Measurements from ENCODE around the gene CPXM2. TPM values are rescaled to one million over a fixed set of nuclear protein-coding genes. Genes with fewer than 3 reads are reported as not detected.

Gene CPXM2
- polyA plus RNA-seq, 3 donors: not detected

GRCh38 chr10:123771877-123772644, 119.5 kb downstream of the CPXM2 start:
- peaks cover 0 to 31% of the 10 kb centered on the region in 2 donors for H3K27me3 ChIP-seq (ENCODE audit: control insufficient read depth in 2 of 2, insufficient read depth in 2 of 2, low read length in 2 of 2)
- no peak for TF ChIP-seq CTCF (IDR thresholded peaks at IDR 0.05)
- Mint-ChIP-seq H3K27ac (no peak overlapping the region), H3K4me3 (peak overlapping the region in 1 of 2 donors; percentile 35), H3K9me3 (peaks cover 1 to 13% (median 10%) of the 10 kb centered on the region in 7 donors), H3K36me3 (no peaks in the 10 kb centered on the region), H3K4me1 (no peaks in the 10 kb centered on the region), H3K27me3 (ENCODE audit: low read depth in 3 of 3) (peaks cover 12 to 43% (median 24%) of the 10 kb centered on the region in 3 donors)
- peaks cover 0 to 5% of the 10 kb centered on the region in 2 donors for H3K9me3 ChIP-seq (replicated peaks in 1 of 2; ENCODE audit: control insufficient read depth in 1 of 2, insufficient read depth in 1 of 2, low read length in 2 of 2)
- H3K36me3 ChIP-seq (replicated peaks in 1 of 2; ENCODE audit: control insufficient read depth in 1 of 2, insufficient read depth in 2 of 2, low read length in 2 of 2): no peaks in the 10 kb centered on the region
- H4K20me1 ChIP-seq (ENCODE audit: insufficient read depth, low read length): no peaks in the 10 kb centered on the region
- H3K9ac ChIP-seq (ENCODE audit: insufficient read depth, low read length, poor library complexity, severe bottlenecking): no peak overlapping the region
- WGBS (ENCODE audit: insufficient coverage): 83% methylated on average over 2 of the region's 4 CpGs
- no peaks in the 10 kb centered on the region for H3K79me2 ChIP-seq (ENCODE audit: insufficient read depth, low read length)
- H3K4me3 ChIP-seq (replicated peaks in 1 of 3; ENCODE audit: low read depth in 2 of 3, low read length in 3 of 3): no peak overlapping the region
- intact Hi-C loops (cut with micrococcal nuclease): no loop called here
- no peak for DNase-seq
- H3K27ac ChIP-seq (ENCODE audit: low read depth in 1 of 2, low read length in 2 of 2): no peak overlapping the region
- no peaks in the 10 kb centered on the region for H3K4me1 ChIP-seq (ENCODE audit: control insufficient read depth in 1 of 2, insufficient read depth in 2 of 2, low read length in 2 of 2)
- H2AFZ ChIP-seq (ENCODE audit: insufficient read depth, low read depth, low read length, poor library complexity, severe bottlenecking): no peak overlapping the region
- no peak overlapping the region for H3K4me2 ChIP-seq (replicated peaks; ENCODE audit: extremely low read depth, low read length, poor library complexity, severe bottlenecking)

- no peak overlapping the region for H3K27ac Mint-ChIP-seq
- no peak overlapping the region for H3K4me3 Mint-ChIP-seq
- H3K4me1 ChIP-seq (ENCODE audit: control insufficient read depth in 1 of 2, insufficient read depth in 2 of 2, low read length in 2 of 2): no peaks in the 10 kb centered on the region
Observed at GRCh38 chr10:123769647-123770046, 122.0 kb downstream of the CPXM2 start.

More at GRCh38 chr10:123769647-123770046, 122.0 kb downstream of the CPXM2 start:
- H3K4me3 ChIP-seq (replicated peaks in 1 of 3; ENCODE audit: low read depth in 2 of 3, low read length in 3 of 3): no peak overlapping the region
- WGBS (ENCODE audit: insufficient coverage): 70% methylated on average over 3 of the region's 4 CpGs
- Mint-ChIP-seq H3K9me3 (peaks cover 1 to 13% (median 10%) of the 10 kb centered on the region in 7 donors), H3K27me3 (ENCODE audit: low read depth in 3 of 3) (peaks cover 10 to 34% (median 32%) of the 10 kb centered on the region in 3 donors), H3K4me1 (no peaks in the 10 kb centered on the region), H3K36me3 (no peaks in the 10 kb centered on the region)
- no peak overlapping the region for H3K27ac ChIP-seq (ENCODE audit: low read depth in 1 of 2, low read length in 2 of 2)
- TF ChIP-seq CTCF (IDR thresholded peaks at IDR 0.05): no peak
- peaks cover 3 to 10% of the 10 kb centered on the region in 2 donors for H3K27me3 ChIP-seq (ENCODE audit: control insufficient read depth in 2 of 2, insufficient read depth in 2 of 2, low read length in 2 of 2)
- no peak overlapping the region for H2AFZ ChIP-seq (ENCODE audit: insufficient read depth, low read depth, low read length, poor library complexity, severe bottlenecking)
- H3K4me2 ChIP-seq (replicated peaks; ENCODE audit: extremely low read depth, low read length, poor library complexity, severe bottlenecking): no peak overlapping the region
- no peak for DNase-seq
- no peaks in the 10 kb centered on the region for H3K79me2 ChIP-seq (ENCODE audit: insufficient read depth, low read length)
- H3K9me3 ChIP-seq (replicated peaks in 1 of 2; ENCODE audit: control insufficient read depth in 1 of 2, insufficient read depth in 1 of 2, low read length in 2 of 2): peaks cover 0 to 5% of the 10 kb centered on the region in 2 donors
- intact Hi-C loops (cut with micrococcal nuclease): no loop called here
- no peak overlapping the region for H3K9ac ChIP-seq (ENCODE audit: insufficient read depth, low read length, poor library complexity, severe bottlenecking)
- H3K36me3 ChIP-seq (replicated peaks in 1 of 2; ENCODE audit: control insufficient read depth in 1 of 2, insufficient read depth in 2 of 2, low read length in 2 of 2): no peaks in the 10 kb centered on the region
- no peaks in the 10 kb centered on the region for H4K20me1 ChIP-seq (ENCODE audit: insufficient read depth, low read length)
